GM19324 (cell line): ENCODE data around the gene SP140.

ENCODE experiments used
- ATAC-seq: cut with Tn5 transposase; IDR thresholded peaks from one replicate; pipeline ENCODE4 v1.9.1; 2021; ENCODE audit warnings: mild to moderate bottlenecking, moderate library complexity; ENCODE audit not compliant: unreplicated experiment, low FRiP score

SP140 gene

GRCh38 chr2:230356084-230356483 lies 130.5 kb downstream of the SP140 start:
- no peak for ATAC-seq

- no peak for ATAC-seq
Measured at GRCh38 chr2:230358305-230358704, 132.8 kb downstream of the SP140 start.

GRCh38 chr2:230360028-230360427 lies 134.5 kb downstream of the SP140 start:
- no peak for ATAC-seq

DNA sequence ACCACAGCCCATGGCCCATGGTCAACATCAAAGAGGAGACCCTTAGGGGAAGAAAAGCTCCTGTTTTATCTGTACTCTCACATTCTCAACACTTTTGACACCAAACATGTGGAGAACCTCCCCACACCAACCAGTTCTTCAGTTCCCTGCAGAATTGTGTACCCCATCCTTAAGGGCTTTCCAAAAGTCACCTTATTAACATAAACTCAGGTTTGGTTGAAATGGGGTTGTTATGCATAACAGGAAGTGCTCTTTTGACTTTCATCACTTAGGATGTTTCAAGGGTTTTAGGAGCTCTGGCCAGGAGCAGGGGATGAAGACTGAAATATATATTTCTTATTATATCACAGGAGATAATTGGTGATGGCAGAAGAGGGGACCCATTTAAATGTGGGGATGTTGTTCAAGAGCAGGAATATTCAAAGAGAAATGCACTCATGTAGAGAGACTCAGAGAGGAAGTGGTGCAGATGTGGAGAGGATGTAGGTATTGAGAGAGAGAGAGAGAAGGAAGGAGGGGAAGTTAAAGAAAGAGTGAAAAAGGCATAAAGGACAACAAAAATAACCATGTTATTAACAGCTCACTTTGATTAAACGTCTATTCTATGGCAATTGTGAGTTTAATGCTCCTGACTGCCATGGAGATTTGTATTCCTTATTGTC lies 136.6 kb downstream of the SP140 start:
- ATAC-seq = no peak
